Measurements from ENCODE around the gene TSPOAP1.

The TSPOAP1 gene, protein sequence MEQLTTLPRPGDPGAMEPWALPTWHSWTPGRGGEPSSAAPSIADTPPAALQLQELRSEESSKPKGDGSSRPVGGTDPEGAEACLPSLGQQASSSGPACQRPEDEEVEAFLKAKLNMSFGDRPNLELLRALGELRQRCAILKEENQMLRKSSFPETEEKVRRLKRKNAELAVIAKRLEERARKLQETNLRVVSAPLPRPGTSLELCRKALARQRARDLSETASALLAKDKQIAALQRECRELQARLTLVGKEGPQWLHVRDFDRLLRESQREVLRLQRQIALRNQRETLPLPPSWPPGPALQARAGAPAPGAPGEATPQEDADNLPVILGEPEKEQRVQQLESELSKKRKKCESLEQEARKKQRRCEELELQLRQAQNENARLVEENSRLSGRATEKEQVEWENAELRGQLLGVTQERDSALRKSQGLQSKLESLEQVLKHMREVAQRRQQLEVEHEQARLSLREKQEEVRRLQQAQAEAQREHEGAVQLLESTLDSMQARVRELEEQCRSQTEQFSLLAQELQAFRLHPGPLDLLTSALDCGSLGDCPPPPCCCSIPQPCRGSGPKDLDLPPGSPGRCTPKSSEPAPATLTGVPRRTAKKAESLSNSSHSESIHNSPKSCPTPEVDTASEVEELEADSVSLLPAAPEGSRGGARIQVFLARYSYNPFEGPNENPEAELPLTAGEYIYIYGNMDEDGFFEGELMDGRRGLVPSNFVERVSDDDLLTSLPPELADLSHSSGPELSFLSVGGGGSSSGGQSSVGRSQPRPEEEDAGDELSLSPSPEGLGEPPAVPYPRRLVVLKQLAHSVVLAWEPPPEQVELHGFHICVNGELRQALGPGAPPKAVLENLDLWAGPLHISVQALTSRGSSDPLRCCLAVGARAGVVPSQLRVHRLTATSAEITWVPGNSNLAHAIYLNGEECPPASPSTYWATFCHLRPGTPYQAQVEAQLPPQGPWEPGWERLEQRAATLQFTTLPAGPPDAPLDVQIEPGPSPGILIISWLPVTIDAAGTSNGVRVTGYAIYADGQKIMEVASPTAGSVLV (N-terminal part only)

DNA sequence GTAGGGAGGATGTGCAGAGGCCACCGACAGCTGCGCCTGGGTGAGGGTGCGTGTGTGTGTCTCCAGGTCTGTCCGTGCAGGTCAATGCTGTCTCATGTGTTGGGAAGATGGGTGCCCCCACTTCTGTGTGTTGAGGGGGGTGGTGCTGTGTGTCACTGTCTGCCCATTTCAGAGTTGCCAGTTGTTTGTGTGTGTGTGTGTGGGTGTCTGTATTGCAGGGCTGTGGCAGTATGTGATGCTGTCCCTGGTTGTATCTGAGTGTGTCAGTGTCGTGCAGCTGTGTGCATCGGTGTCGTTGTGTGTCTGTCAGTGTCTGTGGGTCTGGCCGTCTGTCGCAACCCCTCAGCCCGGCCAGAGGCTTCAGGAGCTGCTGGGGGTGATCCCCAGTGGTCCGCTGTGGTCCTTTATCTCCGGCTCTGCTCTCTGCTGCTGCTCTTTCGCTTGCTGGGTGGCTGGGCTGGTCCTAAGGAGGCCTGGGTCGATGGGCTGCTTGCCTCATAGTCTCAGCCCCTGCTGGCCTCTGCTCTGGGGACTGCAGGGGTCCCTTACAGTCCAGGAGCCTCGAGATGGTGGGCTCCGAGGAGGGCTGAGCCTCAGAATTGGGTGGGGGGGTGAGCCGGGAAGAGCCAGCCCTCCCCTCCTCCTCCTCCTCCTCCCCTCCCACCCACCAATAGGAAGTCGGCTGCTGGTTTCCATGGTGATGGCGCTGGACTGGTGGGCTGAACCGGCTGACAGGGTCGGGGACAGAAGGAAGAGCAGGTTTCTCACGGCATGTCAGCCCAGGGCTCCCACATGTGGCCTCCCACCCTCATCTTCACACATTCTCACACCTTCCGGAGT lies at the start of gene TSPOAP1:
TSS of gene TSPOAP1 (minus strand) at position 601 of the 840 bp plus-strand sequence. CDS start 875 bp downstream, outside the sequence.
- Mint-ChIP-seq H3K9me3 (no peaks in the 10 kb centered on the region), H3K27me3 (no peaks in the 10 kb centered on the region), H3K27ac (peak within 1 kb of the TSS; percentile 92), H3K4me1 (peaks cover 75% of the 10 kb centered on the region), H3K4me3 (peak within 1 kb of the TSS; percentile 77 to 80)
- DNase-seq, result peak; percentile 80 to 92
- peak; percentile 11 for ATAC-seq

DNA sequence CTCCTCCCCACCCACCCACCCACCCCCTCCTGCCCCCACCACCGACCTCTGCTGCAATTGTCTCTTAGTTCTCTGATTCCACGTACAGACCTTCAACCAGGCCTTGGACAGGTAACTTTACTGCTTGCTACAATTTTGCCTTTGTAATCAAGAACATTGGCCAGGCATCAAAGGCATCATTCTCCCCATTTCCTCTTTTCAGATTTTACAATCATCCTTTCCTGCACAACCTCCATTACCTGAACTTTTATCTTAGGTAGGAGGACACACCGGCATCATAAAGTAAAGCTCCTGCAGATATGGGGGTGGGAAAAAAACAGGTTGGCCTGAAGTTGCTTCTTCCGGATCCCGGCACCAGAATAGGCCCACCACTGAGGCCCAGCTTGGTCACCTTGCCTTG lies 49.1 kb upstream of the TSPOAP1 start:
- Mint-ChIP-seq H3K4me1 (peaks cover 32% of the 10 kb centered on the region), H3K4me3 (no peak overlapping the region), H3K27me3 (no peaks in the 10 kb centered on the region), H3K27ac (no peak overlapping the region), H3K9me3 (no peaks in the 10 kb centered on the region)
- ATAC-seq (no peak), DNase-seq (no peak)

DNA sequence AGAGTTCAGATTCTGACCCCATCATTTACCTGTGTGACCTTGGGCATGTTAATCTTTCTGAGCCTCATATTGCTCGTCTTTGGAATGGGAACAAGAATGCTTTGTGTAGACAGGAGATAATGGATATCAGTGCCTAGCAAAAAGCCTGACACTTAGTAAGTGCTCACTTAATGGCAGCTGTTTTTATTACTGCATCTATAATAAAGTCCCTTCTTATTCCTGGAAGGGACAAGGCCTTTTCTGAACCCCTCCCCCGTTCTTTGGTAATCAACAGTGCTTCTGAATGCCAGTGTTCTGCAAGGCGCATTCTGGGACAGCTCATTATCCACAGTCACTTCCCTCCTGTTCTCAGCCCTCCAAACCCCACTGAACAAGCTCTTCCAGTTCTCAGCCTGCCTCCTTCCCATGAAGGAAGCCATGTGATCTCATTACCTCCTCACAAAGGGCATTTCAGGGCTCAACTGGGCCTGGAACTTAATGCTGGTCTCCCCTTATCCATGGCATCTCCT lies 48.6 kb upstream of the TSPOAP1 start:
- Mint-ChIP-seq H3K9me3 (no peaks in the 10 kb centered on the region), H3K27me3 (no peaks in the 10 kb centered on the region), H3K4me3 (no peak overlapping the region), H3K27ac (no peak overlapping the region), H3K4me1 (peaks cover 27% of the 10 kb centered on the region)
- no peak for ATAC-seq
- no peak for DNase-seq

DNA sequence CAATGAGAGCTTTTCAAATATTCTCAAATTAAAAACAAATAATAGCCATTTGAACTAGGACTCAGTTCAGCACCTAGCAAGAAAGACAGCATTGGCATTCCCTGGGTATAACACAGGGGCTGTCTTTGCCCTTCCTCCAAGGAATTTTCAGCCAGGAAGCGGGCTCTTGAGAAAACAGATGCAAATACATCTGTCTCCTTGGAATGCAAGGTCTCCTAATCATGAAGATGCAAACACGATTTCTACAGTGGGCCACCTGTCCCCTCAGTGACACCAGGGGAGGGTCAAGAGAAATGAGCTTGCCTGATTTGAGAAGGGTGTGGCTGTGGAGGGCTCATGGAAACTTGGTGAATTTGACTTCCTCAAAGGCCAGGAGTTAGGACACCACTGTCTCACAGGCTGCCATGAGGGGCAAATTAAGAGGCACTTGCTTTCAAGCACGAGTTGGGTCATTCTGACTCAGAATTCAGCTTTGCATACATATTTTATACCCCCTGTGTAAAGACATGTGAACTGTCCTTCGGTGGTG lies 47.9 kb upstream of the TSPOAP1 start:
- Mint-ChIP-seq H3K4me1 (peaks cover 21% of the 10 kb centered on the region), H3K27me3 (no peaks in the 10 kb centered on the region), H3K9me3 (no peaks in the 10 kb centered on the region), H3K4me3 (no peak overlapping the region), H3K27ac (no peak overlapping the region)
- DNase-seq (no peak), ATAC-seq (no peak)

DNA sequence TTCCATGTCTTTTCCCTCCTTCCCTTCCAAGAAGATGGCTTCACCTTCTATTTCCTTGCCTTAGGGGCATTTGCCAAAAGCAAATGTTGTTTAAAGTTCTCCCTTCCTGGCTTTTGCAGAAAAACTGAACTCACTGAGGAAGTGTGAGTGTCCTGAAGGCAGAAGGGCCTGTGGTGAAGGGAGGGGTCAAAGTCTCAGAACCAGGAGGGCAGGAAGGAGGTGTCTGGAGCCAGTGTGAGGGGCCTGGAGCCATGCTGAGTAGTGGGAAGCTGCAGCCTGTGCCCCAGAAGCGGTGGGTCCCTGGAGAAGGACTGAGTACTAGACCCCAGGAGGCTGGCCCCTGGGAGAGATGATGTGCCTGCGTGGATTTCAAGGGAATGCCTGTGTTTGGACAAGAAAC lies 47.2 kb upstream of the TSPOAP1 start:
- ATAC-seq (no peak), DNase-seq (no peak)
- H3K4me3 Mint-ChIP-seq, result no peak overlapping the region
- H3K27ac Mint-ChIP-seq, result no peak overlapping the region
- H3K27me3 Mint-ChIP-seq, result no peaks in the 10 kb centered on the region
- peaks cover 15% of the 10 kb centered on the region for H3K4me1 Mint-ChIP-seq
- H3K9me3 Mint-ChIP-seq, result no peaks in the 10 kb centered on the region

DNA sequence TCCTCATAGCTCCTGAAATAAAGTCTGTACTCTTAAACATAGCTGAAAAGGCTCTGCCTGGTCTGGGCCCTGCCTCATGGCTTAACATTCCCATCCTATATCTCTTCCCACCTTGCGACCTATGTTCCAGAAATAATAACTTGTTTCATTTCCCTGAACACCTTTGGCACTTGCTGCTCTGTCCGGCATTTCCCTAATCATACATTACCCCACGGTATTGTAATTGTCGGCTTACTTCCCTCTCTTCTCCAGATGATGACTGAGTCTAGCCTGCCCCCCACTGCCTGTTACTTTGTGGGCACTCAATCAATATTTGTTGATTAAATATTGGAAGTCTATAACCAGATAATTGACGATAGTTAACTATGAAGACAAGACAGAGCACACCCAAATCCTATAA lies 46.7 kb upstream of the TSPOAP1 start:
- no peak overlapping the region for H3K27ac Mint-ChIP-seq
- ATAC-seq (no peak), DNase-seq (no peak)
- no peaks in the 10 kb centered on the region for H3K27me3 Mint-ChIP-seq
- no peak overlapping the region for H3K4me3 Mint-ChIP-seq
- H3K9me3 Mint-ChIP-seq, result no peaks in the 10 kb centered on the region
- H3K4me1 Mint-ChIP-seq, result peaks cover 13% of the 10 kb centered on the region

DNA sequence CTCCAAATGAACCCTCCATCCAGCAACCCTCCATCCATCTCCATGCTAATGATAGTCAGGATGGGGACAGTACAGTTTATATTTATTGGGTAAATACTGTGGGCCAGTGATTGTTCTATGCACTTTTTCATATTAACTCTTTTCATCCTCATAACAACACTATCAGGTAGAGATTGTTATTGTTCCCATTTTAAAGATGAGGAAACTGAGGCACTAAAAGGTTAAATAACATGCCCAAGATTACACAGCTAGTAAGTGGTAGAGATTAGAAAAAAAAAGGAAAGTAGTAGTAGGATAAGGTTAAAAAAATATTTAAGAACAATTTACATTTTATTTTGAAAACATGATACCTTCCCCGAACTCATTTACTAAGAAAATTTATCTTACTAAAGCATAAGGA lies 45.3 kb upstream of the TSPOAP1 start:
- no peak for ATAC-seq
- H3K27ac Mint-ChIP-seq, result no peak overlapping the region
- H3K27me3 Mint-ChIP-seq, result no peaks in the 10 kb centered on the region
- H3K4me3 Mint-ChIP-seq, result no peak overlapping the region
- no peak for DNase-seq
- peaks cover 11% of the 10 kb centered on the region for H3K4me1 Mint-ChIP-seq
- no peaks in the 10 kb centered on the region for H3K9me3 Mint-ChIP-seq

DNA sequence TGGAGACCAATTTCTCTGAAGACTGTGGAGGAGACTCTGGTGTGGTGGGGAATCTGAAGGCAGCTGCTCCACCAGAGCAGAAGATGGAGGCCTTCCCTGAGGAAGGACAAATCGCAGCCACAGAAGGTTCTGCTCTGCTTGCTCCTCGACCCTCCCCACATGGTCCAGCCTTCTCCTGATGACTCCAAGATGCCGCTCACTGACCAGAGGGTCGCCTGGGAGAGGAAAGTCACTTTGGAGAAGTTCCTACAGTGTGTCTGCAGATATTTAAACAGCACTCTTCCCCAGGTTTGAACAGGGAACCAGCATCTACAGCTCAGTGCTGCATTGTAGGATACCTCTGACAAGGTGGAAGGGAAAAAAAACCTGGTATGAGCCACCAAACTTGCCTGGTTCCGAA lies 44.4 kb upstream of the TSPOAP1 start:
- Mint-ChIP-seq H3K27me3 (no peaks in the 10 kb centered on the region), H3K27ac (no peak overlapping the region), H3K9me3 (no peaks in the 10 kb centered on the region), H3K4me3 (no peak overlapping the region), H3K4me1 (peaks cover 8% of the 10 kb centered on the region)
- no peak for DNase-seq
- no peak for ATAC-seq

DNA sequence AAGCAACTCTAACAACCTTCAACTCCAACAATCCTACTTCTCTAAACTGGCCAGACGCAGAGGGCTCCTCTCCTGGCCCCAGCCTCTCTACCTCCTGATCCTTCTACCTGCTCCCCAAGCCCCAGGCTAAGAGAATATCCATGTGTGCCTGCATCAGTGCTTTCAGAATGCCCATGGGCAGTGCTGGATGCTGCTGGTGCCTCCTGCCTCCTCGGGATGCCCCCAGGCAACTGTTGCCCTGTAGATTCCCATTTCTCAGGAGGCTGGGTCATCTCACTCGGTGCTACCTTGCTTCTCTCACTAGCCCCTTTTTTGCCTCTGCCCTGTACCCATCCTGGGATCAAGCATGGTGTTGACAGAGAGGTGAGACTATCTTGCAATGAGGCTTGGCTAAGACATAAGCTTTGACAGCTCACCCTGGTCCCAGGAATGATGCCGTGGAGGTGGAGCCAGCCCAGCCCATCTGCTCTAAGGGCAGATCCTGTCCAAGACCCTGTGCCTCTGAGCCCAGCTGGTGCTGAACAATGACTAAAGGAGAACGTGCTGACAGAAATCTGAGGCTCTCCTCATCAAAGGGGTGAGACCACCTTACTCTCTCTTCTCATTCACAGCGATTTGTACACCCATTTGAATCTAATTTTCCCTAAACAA lies 42.8 kb upstream of the TSPOAP1 start:
- DNase-seq, result no peak
- Mint-ChIP-seq H3K4me1 (peaks cover 8% of the 10 kb centered on the region), H3K27ac (peak overlapping the region in 1 of 2 donors; percentile 47), H3K9me3 (no peaks in the 10 kb centered on the region), H3K4me3 (no peak overlapping the region), H3K27me3 (no peaks in the 10 kb centered on the region)
- no peak for ATAC-seq

DNA sequence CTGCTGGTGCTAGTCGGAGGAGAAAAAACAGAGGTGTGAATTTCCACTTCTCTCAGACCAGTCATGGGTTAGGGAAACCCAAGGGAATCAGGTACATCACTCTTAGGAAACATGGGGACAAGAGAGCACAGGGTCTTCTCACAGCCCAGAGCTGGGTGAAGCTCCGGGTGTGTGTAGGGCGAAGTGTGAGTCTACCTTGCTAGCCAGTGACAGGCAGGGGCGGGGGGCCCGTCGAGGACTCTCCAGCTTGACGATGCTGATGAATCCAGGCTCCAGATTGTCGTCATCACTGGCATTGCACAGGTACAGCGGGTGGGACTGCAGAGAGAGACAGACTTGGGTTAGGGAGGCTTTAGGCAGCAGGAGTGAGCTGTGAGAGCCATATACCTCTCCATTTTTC lies 42.1 kb upstream of the TSPOAP1 start:
- no peak for DNase-seq
- ATAC-seq, result no peak
- peaks cover 8% of the 10 kb centered on the region for H3K4me1 Mint-ChIP-seq
- no peak overlapping the region for H3K27ac Mint-ChIP-seq
- H3K9me3 Mint-ChIP-seq, result no peaks in the 10 kb centered on the region
- H3K27me3 Mint-ChIP-seq, result no peaks in the 10 kb centered on the region
- H3K4me3 Mint-ChIP-seq, result no peak overlapping the region

DNA sequence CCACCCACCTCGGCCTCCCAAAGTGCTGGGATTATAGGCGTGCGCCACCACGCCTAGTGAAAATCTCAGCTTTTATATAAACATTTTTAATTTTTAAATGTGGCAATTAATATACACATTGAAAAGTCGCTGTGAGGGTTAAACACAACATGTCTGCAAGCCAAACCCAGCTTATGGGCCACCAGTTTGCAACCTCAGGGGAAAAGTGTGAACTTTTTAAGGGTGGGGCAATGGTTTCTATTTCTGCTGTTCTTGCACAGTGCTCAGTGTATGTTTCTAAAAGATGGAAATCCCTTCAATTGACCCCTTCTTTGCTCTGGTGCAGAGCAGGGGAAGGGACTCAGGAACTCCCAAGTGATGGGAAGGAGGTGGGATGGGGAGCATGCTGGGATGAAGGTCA lies 41.7 kb upstream of the TSPOAP1 start:
- Mint-ChIP-seq H3K9me3 (no peaks in the 10 kb centered on the region), H3K4me1 (peaks cover 8% of the 10 kb centered on the region), H3K4me3 (no peak overlapping the region), H3K27me3 (no peaks in the 10 kb centered on the region), H3K27ac (no peak overlapping the region)
- no peak for ATAC-seq
- no peak for DNase-seq

DNA sequence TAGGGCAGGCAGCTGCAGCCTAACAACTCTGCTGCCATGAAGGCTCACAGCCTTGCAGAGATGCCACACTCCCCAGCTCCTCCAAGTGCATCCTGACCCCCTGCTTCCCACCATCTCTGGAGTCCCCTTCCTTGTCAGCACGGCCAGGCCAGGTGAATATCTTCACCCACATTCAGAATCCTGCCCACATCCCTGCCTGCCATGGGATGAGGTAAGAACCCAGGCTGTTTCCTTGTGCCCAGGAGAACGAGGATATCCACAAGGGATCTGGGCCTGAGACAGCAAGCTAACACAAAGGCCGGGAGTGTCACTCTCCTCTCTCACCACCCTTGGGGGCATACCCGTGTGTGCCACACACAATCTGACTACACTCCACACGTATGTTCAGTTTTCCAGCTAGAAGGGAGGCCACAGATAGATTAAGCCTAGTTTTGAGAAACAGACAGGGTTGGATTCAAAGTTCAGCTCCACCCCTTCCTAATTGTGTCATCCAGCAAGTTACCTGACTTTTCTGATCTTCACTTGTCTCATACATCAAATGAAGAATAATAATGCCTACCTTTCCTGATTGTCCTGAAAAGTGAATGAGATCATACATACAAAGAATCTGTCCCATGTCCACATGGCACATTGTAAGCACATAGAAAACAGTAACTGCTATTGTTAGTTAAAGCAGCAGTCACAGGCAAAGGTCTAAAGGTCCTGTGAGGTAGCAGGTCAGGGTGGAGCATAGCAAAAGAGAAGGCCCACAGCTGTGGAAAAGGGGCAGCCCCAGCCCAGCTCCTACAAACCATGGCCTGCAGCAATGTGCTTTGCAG lies 40.8 kb upstream of the TSPOAP1 start:
- H3K4me3 Mint-ChIP-seq, result no peak overlapping the region
- H3K27me3 Mint-ChIP-seq, result no peaks in the 10 kb centered on the region
- ATAC-seq (no peak), DNase-seq (no peak)
- peak overlapping the region in 1 of 2 donors; percentile 63 for H3K27ac Mint-ChIP-seq
- H3K4me1 Mint-ChIP-seq, result peaks cover 8% of the 10 kb centered on the region
- H3K9me3 Mint-ChIP-seq, result no peaks in the 10 kb centered on the region

DNA sequence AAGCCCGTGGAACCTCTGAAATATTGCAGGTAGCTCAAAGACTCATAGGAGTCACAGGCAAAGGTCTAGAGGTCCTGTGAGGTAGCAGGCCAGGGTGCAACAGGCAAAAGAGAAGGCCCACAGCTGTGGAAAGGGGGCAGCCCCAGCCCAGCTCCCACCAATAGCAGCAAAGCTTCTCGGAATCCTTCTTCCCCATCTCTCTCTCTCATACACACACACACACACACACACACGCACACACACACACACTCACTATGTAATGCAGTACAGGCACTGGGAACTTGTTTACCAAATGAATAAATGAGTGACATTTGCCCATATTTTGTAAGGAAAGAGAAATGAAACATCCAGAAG lies 40.2 kb upstream of the TSPOAP1 start:
- no peaks in the 10 kb centered on the region for H3K9me3 Mint-ChIP-seq
- DNase-seq (no peak), ATAC-seq (no peak)
- peaks cover 8% of the 10 kb centered on the region for H3K4me1 Mint-ChIP-seq
- H3K27ac Mint-ChIP-seq, result no peak overlapping the region
- no peaks in the 10 kb centered on the region for H3K27me3 Mint-ChIP-seq
- H3K4me3 Mint-ChIP-seq, result no peak overlapping the region

DNA sequence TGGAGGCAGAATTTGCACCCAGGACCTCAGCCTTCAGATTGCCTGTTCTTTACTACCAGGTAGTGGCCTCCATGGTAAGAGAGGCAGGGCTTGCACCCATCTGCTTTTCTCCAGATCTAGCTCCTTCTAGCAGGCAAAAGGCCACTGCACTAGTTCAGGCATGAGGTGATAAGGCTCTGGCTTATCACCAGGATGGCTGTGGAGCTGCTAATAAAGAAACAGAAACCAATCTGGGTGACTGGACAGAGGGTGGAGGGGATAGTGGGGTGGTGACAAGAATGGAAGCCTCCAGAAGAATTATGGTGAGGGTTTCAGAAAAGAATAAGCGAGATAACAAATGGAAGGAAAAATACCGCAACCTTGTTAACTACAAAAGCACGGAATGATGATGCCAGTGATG lies 38.9 kb upstream of the TSPOAP1 start:
- DNase-seq (no peak), ATAC-seq (no peak)
- H3K27me3 Mint-ChIP-seq, result no peaks in the 10 kb centered on the region
- no peaks in the 10 kb centered on the region for H3K9me3 Mint-ChIP-seq
- H3K27ac Mint-ChIP-seq, result no peak overlapping the region
- H3K4me1 Mint-ChIP-seq, result peaks cover 8% of the 10 kb centered on the region
- no peak overlapping the region for H3K4me3 Mint-ChIP-seq
